ENCODE data around the gene GSTM1.

DNA sequence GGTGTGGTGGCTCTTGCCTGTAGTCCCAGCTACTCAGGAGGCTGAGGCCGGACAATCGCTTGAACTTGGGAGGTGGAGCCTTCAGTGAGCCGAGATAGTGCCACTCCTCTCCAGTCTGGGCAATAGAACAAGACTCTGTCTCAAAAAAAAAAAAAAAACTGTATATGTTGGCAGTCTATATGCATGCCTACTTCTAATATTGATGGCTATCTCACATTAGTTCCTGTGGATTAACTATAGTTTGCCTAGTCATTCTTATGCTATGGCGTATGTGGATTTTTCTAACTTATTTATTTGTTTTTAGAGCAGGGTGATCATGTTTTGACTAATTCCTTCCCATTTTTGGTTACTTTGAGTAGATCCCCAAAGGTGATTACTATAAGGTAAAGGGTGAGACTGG is 9.4 kb downstream of the GSTM1 start:
- TF ChIP-seq, protein P1, sequence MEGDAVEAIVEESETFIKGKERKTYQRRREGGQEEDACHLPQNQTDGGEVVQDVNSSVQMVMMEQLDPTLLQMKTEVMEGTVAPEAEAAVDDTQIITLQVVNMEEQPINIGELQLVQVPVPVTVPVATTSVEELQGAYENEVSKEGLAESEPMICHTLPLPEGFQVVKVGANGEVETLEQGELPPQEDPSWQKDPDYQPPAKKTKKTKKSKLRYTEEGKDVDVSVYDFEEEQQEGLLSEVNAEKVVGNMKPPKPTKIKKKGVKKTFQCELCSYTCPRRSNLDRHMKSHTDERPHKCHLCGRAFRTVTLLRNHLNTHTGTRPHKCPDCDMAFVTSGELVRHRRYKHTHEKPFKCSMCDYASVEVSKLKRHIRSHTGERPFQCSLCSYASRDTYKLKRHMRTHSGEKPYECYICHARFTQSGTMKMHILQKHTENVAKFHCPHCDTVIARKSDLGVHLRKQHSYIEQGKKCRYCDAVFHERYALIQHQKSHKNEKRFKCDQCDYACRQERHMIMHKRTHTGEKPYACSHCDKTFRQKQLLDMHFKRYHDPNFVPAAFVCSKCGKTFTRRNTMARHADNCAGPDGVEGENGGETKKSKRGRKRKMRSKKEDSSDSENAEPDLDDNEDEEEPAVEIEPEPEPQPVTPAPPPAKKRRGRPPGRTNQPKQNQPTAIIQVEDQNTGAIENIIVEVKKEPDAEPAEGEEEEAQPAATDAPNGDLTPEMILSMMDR (IDR thresholded peaks at IDR 0.05; ENCODE audit: insufficient read depth, low read length, poor library complexity, severe bottlenecking), result no peak
- no peak for TF ChIP-seq EZH2phosphoT487 (conservative IDR thresholded peaks at IDR 0.05; ENCODE audit: low read length)

Data from SU-DHL-6 (cell line).